Measurements from ENCODE around the gene SYNPO2. TPM values are rescaled to one million over a fixed set of nuclear protein-coding genes. Genes with fewer than 3 reads are reported as not detected.

SYNPO2 gene
- total RNA-seq, 2 experiments from 2014 or later: 0.22 to 0.41 TPM

DNA sequence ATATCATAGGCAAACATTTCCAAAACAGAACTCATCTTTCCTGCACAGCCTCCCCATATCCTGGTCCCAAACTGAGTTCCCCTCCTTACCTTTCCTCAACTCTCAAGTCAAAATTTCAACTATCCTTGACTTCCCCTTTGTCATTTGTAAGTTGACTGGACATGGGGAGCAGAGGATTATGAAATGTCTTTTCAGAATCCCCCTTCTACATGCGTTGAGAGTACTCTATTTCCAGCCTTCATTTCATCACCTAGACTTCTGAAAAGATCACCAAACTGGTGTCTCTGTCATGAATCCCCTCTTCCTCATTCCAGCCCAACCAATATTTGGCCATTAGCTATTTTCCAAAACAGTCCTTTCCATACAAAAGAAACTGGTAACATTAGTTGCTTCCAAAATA lies 95.2 kb downstream of the SYNPO2 start:
- H3K27ac ChIP-seq (ENCODE audit: low read depth in 1 of 2, low read length in 2 of 2): no peak overlapping the region
- H3K4me3 Mint-ChIP-seq: no peak overlapping the region
- ChIA-PET CTCF (no interaction called here), POLR2A (no interaction called here)
- H3K4me1 ChIP-seq (ENCODE audit: insufficient read depth, low read length): no peaks in the 10 kb centered on the region
- no peak overlapping the region for H3K4me3 ChIP-seq (ENCODE audit: low read length)
- ATAC-seq (ENCODE audit: poor library complexity): no peak
- peak in 2 of 14 experiments; percentile 19 to 32 for DNase-seq
- no peaks in the 10 kb centered on the region for H3K9me3 Mint-ChIP-seq
- no peaks in the 10 kb centered on the region for H3K27me3 ChIP-seq (ENCODE audit: control insufficient read depth in 1 of 2, insufficient read depth in 2 of 2, low read length in 2 of 2)
- no peaks in the 10 kb centered on the region for H3K9me3 ChIP-seq (ENCODE audit: control insufficient read depth in 1 of 2, insufficient read depth in 1 of 2, low read length in 2 of 2)
- no peaks in the 10 kb centered on the region for H3K27me3 Mint-ChIP-seq
- H3K4me1 Mint-ChIP-seq (ENCODE audit: low read depth): no peaks in the 10 kb centered on the region
- intact Hi-C loops (cut with DNase I, micrococcal nuclease): loop anchor here (2.0 to 10.0 kb wide), 4 partner anchors 303 to 1063 kb away; partner anchors contain the start of gene PDE5A (in 1 of the 2)
- no peaks in the 10 kb centered on the region for H3K36me3 ChIP-seq (ENCODE audit: insufficient read depth, low read length)
- TF ChIP-seq, protein P1, sequence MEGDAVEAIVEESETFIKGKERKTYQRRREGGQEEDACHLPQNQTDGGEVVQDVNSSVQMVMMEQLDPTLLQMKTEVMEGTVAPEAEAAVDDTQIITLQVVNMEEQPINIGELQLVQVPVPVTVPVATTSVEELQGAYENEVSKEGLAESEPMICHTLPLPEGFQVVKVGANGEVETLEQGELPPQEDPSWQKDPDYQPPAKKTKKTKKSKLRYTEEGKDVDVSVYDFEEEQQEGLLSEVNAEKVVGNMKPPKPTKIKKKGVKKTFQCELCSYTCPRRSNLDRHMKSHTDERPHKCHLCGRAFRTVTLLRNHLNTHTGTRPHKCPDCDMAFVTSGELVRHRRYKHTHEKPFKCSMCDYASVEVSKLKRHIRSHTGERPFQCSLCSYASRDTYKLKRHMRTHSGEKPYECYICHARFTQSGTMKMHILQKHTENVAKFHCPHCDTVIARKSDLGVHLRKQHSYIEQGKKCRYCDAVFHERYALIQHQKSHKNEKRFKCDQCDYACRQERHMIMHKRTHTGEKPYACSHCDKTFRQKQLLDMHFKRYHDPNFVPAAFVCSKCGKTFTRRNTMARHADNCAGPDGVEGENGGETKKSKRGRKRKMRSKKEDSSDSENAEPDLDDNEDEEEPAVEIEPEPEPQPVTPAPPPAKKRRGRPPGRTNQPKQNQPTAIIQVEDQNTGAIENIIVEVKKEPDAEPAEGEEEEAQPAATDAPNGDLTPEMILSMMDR (IDR thresholded peaks at IDR 0.05): no peak
- no peak overlapping the region for H3K27ac Mint-ChIP-seq
- H3K36me3 Mint-ChIP-seq (ENCODE audit: low read depth): no peaks in the 10 kb centered on the region

DNA sequence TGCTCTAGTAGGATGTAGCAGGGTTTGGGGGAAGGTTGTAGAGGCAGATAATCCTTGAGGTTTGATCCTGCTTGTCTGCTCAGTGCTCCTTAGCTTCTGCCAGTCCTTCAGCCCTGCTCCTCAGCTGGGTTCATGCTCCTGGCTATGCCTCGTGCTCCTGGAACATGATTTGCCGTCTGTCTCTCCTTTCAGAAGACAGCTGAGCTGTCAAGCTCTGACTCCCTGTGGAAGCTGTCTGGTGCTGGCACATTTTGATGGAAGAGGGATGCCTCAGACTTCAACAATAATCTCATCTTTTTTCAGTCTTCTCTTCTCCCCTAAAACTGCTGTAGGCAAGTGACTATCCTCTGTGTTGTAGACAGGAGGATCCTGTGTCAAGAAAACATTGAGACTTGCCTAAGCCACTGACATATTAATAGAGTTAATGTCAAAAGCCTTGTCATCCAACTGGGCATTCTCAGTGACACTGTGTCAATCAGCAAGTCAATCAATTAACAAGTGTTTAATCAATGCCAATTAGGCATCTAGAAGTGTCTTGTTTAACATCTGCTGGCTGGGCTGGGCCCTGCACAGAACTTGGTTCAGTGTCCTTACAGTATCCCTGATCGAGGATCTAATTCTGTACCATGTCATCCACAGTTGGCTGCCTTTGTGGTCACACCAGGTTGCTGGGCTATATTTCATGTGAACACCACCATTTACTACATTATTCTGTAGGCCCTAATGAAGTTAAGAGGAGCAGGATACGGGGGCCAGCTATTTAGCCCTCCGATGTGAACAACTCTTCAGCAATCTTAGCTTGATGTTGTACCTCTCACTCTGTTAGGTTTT lies 96.7 kb downstream of the SYNPO2 start:
- Histone ChIP-seq H3K4me1 (ENCODE audit: insufficient read depth, low read length) (no peaks in the 10 kb centered on the region), H3K4me3 (ENCODE audit: low read length) (no peak overlapping the region), H3K27me3 (ENCODE audit: control insufficient read depth in 1 of 2, insufficient read depth in 2 of 2, low read length in 2 of 2) (no peaks in the 10 kb centered on the region), H3K9me3 (ENCODE audit: control insufficient read depth in 1 of 2, insufficient read depth in 1 of 2, low read length in 2 of 2) (no peaks in the 10 kb centered on the region), H3K27ac (ENCODE audit: low read depth in 1 of 2, low read length in 2 of 2) (no peak overlapping the region), H3K36me3 (ENCODE audit: insufficient read depth, low read length) (no peaks in the 10 kb centered on the region)
- ChIA-PET POLR2A (no interaction called here), CTCF (no interaction called here)
- no peaks in the 10 kb centered on the region for H3K4me1 Mint-ChIP-seq (ENCODE audit: low read depth)
- ATAC-seq (ENCODE audit: poor library complexity) (no peak), DNase-seq (no peak)
- H3K27ac Mint-ChIP-seq: no peak overlapping the region
- TF ChIP-seq, protein P1 (IDR thresholded peaks at IDR 0.05): no peak
- no peaks in the 10 kb centered on the region for H3K36me3 Mint-ChIP-seq (ENCODE audit: low read depth)
- no peaks in the 10 kb centered on the region for H3K9me3 Mint-ChIP-seq
- no peak overlapping the region for H3K4me3 Mint-ChIP-seq
- intact Hi-C loops (cut with DNase I, micrococcal nuclease): loop anchor here in 1 of 2 experiments (10.0 kb wide), 1 partner anchor 509 kb away; no protein-coding TSS in a partner anchor
- no peaks in the 10 kb centered on the region for H3K27me3 Mint-ChIP-seq

DNA sequence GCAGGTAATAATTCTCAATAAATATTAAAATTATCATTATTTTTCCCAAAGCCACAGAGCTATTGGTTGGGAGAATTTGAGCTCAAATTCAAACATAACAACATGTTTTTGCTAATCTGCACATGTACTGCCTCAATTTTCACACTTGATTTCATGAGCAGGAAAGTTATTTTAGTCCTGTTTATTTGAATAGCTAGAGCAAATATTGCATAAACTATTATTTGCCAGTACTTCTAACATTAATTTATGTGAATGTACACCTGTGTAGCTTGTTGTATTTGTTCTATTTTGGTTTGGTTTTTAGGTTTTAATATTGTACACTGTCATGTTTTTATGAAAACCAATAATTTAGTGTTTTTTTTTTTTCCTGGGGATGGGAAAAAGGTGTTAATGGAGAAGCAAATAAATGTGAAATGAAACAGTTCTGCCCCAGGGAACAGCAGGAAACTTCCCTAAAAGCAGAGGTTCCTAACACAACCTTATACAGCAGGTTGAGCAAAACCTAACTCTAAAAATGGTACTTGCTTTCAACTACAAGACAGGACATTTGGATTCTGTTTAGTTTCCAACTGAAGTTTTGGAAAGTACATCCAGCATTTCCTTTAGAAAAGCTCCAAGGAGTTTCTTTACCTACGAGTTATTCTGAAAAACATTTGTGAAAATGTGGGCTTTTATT lies 99.4 kb downstream of the SYNPO2 start:
- Mint-ChIP-seq H3K4me1 (ENCODE audit: low read depth) (no peaks in the 10 kb centered on the region), H3K4me3 (no peak overlapping the region), H3K27ac (no peak overlapping the region), H3K27me3 (no peaks in the 10 kb centered on the region), H3K9me3 (no peaks in the 10 kb centered on the region), H3K36me3 (ENCODE audit: low read depth) (no peaks in the 10 kb centered on the region)
- intact Hi-C loops (cut with DNase I, micrococcal nuclease): loop anchor here in 1 of 2 experiments (10.0 kb wide), 1 partner anchor 507 kb away; no protein-coding TSS in a partner anchor
- Histone ChIP-seq H3K4me1 (ENCODE audit: insufficient read depth, low read length) (no peaks in the 10 kb centered on the region), H3K9me3 (ENCODE audit: control insufficient read depth in 1 of 2, insufficient read depth in 1 of 2, low read length in 2 of 2) (no peaks in the 10 kb centered on the region), H3K27ac (ENCODE audit: low read depth in 1 of 2, low read length in 2 of 2) (no peak overlapping the region), H3K36me3 (ENCODE audit: insufficient read depth, low read length) (no peaks in the 10 kb centered on the region), H3K4me3 (ENCODE audit: low read length) (no peak overlapping the region), H3K27me3 (ENCODE audit: control insufficient read depth in 1 of 2, insufficient read depth in 2 of 2, low read length in 2 of 2) (no peaks in the 10 kb centered on the region)
- DNase-seq: no peak
- CTCF ChIA-PET: no interaction called here
- POLR2A ChIA-PET: no interaction called here
- no peak for ATAC-seq (ENCODE audit: poor library complexity)
- TF ChIP-seq, protein P1 (IDR thresholded peaks at IDR 0.05): no peak
